ENCODE data around the gene CCDC154.

DNA sequence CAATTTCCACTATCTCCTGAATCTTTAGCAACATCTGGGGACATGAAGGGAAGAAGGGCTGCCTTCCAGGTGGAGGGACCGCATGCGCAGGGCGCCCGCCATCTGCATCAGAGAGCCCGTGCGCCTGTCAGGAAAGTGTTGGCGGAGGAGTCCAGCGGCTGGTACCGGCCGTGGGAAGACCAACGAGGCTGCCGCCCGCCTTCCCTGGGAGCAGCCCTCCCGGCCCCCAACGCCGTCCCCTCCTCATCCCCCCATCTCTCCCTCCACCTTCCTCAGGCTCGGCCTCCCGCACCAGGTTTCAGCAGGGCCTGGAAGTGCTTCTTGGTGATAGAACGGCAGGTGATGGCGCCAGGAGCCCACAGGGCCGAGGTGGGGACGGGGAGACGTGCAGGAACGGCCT lies 21.7 kb upstream of the CCDC154 start:
- no peak for TF ChIP-seq CTCF (IDR thresholded peaks at IDR 0.05)
- no peak for TF ChIP-seq POLR2A (IDR thresholded peaks at IDR 0.05)
